HG03196 (cell line): Measurements from ENCODE around the gene DDA1.
"Not testable (repeated sequence)": the region's sequence is repeated elsewhere in the genome, so short reads cannot be mapped to it uniquely, and the experiment has no call there.

Source experiments
- ATAC-seq: cut with Tn5 transposase; IDR thresholded peaks from one replicate; pipeline ENCODE4 v1.9.1; 2021; ENCODE audit not compliant: unreplicated experiment

The DDA1 gene

DNA sequence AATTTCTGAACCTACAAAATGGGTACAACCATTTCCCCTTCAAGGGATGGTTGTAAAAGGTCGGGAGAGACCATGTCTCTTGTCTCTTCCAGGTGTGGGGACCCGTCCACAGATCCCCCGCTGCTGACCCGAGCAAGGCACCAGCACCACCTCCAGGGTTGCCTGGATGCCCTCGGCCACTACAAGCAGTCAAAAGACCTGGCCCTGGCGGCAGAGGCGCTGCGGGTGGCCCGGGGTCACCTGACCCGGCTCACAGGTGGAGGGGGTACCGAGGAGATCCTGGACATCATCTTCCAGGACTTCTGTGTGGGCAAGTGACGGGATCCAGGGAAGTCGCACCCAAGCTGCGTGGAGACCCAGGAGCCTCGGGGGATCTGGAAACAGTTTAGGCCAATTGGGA, 32.0 kb downstream of the DDA1 start:
- no peak for ATAC-seq

GRCh38 chr19:17341845-17342244, 32.5 kb downstream of the DDA1 start:
- no peak for ATAC-seq

GRCh38 chr19:17346109-17346671, 36.8 kb downstream of the DDA1 start:
- ATAC-seq, result no peak

DNA sequence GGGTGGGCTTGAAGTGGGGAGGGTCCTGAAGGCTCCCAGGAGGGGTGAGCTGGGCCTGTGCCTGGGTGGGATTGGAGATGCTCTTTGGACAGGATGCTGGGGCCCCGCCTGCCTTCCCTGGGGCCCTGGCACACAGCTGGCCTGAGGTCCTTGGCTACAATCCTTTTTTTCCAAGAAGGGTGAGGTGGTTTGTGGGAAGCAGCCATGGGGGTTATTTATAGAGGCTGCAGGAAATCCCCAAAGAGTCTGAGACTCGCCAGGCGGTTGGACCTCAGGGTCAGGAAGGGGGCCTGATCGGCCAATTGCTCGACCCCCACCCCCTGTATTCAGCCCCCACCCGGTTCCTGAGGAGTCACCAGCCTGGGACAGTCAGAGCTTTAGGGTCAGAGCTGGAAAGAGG, 38.0 kb downstream of the DDA1 start:
- no peak for ATAC-seq

DNA sequence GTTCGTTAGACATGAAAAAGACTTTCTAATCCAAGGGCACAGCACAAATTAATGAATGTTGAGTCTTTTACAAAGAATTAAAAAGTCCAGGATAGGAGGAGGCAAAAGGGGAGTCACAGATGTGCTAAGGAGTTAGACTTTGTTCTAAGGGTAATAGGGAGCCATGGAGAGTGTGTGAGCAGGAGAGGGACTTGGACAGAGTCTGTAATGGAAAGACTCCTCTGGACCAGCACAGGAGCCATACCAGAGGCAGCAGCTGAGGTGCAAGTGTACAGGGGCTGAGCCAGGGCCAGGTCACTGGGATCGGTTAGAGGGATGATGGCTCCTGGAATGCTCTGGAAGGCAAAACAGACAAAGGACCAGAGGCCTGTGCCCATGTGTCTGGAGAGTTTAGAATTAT, 38.5 kb downstream of the DDA1 start:
- ATAC-seq, result no peak

GRCh38 chr19:17348700-17349099, 39.3 kb downstream of the DDA1 start:
- ATAC-seq, result no peak

- ATAC-seq, result no peak
Observed at GRCh38 chr19:17351815-17352435, 42.6 kb downstream of the DDA1 start.

DNA sequence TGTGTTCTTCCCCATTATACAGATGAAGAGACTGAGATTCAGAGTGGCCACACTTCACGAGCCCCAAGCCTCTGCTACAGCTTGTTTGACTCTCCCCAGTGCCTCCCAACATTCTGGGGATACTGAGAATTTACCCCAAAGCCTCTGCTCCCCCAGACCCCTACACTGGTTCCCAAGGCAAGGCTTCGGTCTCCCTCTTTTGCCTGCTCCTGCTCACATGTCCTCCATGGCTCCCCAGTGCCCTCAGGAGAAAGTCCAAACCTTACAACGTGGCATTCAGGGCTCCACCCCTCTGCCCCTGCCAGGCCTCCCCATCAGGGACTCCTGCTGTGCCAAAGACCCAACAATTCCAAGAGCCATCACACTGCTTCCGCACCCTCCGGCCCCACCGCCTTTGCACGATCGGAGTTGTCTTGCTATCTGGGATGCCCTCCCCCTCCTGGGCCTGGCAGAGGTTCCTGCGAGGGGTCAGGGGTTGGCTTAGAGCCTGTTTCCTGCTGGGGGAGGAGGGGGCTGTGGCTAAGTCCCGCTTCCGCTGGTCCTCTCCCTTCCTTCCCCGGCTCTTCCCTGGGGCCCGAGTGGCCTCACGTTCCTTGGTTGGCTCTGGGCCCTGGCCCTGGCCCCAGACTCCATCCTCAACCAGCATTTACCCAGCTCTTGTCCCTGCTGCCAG, 43.4 kb downstream of the DDA1 start:
- ATAC-seq, result no peak

- ATAC-seq, result no peak
Observed at GRCh38 chr19:17353386-17353785, 44.0 kb downstream of the DDA1 start.

DNA sequence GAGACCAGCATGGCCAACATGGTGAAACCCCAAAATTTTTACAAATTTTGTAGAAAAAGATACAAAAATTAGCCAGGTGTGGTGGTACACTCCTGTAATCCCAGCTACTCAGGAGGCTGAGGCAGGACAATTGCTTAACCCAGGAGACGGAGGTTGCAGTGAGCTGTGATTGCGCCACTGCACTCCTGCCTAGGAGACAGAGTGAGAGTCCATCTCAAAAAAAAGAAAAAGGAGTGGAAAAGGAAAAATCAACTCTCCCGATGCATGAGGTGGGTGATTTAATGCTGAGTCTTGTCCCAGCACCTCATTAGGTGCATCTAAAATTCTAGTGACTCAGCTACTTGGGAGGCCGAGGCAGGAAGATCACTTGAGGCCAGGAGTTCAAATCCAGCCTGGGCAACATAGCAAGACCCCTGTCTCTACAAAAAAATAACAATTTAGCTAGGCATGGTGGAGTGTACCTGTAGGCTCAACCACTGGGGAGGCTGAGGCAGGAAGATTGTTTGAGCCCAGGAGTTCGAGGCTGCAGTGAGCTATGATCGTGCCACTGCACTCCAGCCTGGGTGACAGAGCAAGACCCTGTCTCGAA, 47.8 kb downstream of the DDA1 start:
- ATAC-seq, result no peak

DNA sequence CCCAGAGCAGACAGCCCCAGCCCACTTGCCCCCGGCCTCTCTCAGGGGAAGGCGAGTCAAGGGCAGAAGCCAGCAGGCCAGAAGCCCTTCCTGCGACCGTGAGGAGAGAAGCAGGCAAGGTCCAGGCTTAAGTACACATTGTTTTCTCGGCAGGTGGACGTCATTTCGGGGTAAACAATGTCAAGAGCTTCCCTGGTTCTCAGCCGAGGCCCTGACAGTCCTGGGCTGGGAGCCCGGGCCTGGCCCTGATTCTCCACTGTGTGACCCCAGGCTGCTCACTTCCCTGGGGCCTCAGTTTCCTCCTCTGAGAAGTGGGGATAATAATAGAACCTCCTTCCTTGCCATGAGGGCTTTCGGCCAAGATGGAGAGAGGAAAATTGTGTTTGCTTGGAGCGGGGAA, 48.4 kb downstream of the DDA1 start:
- ATAC-seq, result no peak

DNA sequence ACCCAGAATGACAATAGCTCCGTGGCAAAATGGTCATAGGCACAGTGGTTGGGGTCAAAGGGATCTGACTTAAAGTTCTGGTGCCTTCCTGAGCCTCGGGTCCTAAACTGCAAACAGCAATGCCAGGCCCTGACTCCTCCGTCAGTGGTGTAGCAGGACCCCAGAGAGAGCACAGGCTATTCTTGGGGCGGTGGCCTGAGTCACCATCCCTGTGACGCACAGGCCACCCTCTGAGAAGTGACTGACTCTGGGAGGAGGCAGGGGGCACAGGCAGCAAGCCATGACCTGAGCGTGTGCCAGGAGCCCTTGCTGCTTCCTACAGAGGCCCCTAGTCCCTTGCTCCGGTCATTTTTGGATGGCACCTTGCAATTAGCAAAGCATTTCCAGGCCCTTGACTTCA, 49.0 kb downstream of the DDA1 start:
- ATAC-seq, result no peak

- ATAC-seq, result no peak
Observed at GRCh38 chr19:17359905-17360800, 50.8 kb downstream of the DDA1 start.

DNA sequence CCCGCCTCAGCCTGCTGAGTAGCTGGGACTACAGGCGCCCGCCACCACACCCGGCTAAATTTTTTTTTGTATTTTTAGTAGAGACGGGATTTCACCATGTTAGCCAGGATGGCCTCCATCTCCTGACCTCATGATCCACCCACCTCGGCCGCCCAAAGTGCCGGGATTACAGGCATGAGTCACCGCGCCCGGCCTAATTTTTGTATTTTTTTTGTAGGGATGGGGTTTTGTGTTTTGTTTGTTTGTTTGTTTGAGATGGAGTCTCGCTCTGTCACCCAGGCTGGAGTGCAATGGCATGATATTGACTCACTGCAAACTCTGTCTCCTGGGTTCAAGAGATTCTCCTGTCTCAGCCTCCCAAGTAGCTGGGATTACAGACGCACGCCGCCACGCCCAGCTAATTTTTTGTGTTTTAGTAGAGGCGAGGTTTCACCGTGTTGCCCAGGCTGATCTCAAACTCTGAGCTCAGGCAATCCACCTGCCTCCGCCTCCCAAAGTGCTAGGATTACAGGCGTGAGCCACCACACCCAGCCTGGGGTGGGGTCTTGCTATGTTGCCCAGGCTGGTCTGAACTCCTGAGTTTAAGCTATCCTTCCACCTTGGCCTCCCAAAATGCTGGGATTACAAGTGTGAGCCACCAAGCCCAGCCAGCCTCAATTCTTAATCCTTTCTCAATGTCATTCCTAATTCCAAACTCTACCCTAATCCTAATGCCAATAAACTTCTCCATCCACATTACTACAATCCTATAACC, 54.7 kb downstream of the DDA1 start:
- ATAC-seq, result not testable (repeated sequence)

DNA sequence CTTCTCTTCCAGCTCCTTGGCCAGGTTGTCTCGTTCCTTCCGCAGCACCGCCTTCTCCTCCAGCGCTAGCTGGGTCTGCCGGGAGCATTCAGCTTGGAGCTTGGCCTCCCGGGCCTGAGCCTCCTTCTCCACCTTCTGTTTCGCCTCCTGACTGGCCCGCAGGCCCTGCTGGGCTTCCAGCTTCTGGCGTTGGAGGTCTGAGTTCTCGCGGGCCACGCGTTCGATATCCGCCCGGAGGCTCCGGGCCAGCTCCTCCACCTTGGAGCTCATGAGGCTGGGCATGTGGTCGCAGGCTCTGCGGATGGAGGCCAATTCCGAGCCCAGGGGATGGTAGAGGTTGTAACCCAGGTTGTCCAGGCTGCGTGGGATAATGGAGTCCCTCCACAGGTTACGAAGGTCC, 56.0 kb downstream of the DDA1 start:
- ATAC-seq, result no peak

- peak; percentile 87 for ATAC-seq
Observed at GRCh38 chr19:17370026-17370587, 60.7 kb downstream of the DDA1 start.
